Type B pancreatic cell (in vitro differentiated cells): Measurements from ENCODE around the gene NPB. TPM values are rescaled to one million over a fixed set of nuclear protein-coding genes. Genes with fewer than 3 reads are reported as not detected.

Experiments
- DNase-seq: peaks from one replicate; pipeline ENCODE4 v3.0.0; 2021; ENCODE audit warnings: mixed read lengths; ENCODE audit not compliant: unreplicated experiment; ENCODE audit errors: extremely low spot score
- H3K27ac Mint-ChIP-seq: 2 replicates; pipeline ENCODE4 v1.8.0; 2021; ENCODE audit warnings: mild to moderate bottlenecking, mixed read lengths
- H3K27me3 Mint-ChIP-seq: 2 replicates; pipeline ENCODE4 v1.8.0; 2021; ENCODE audit warnings: mixed read lengths
- H3K36me3 Mint-ChIP-seq: 2 replicates; pipeline ENCODE4 v1.8.0; 2021; ENCODE audit warnings: mixed read lengths
- H3K4me1 Mint-ChIP-seq: one replicate; pipeline ENCODE4 v1.8.0; 2021; ENCODE audit warnings: mixed read lengths; ENCODE audit not compliant: unreplicated experiment
- H3K4me3 Mint-ChIP-seq: 2 replicates; pipeline ENCODE4 v1.8.0; 2021; ENCODE audit warnings: mild to moderate bottlenecking, mixed read lengths
- H3K9me3 Mint-ChIP-seq: 2 replicates; pipeline ENCODE4 v1.8.0; 2021; ENCODE audit warnings: mixed read lengths
- total RNA-seq: library from RNA; stranded (reverse); gene quantifications from 2 replicates; pipeline ENCODE4 v1.2.1, GENCODE V29; 2021; ENCODE audit warnings: low replicate concordance
- TF ChIP-seq, protein P1 (sequence below): fragments of 200-600 bp; sonication (generic); conservative IDR thresholded peaks from 2 replicates; pipeline ENCODE4 v1.5.0; 2021; ENCODE audit warnings: antibody characterized with exemption, mild to moderate bottlenecking

NPB gene
- total RNA-seq, 1 donor from 2014 or later = 2.5 TPM

DNA sequence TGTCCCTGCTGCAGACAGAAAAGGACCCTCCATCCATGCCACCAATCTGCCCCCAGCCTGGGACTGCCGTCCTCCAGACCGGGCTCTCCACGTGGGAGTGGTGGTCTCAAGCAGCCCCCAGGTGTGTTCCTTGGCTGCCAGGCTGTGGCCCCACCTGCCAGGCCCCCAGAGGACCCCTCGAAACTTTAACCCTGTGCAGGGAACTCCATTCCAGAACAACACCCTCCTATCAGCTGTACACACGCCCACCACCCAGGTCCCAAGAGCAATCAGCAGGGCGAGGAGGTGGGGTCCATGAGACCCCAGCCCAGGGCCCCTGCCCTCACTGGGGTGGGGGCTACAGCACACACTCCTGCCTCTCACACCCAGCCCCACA lies 33.7 kb downstream of the NPB start:
- peak overlapping the region; percentile 43 for H3K27ac Mint-ChIP-seq
- peak overlapping the region; percentile 90 for H3K4me3 Mint-ChIP-seq
- TF ChIP-seq, protein P1, sequence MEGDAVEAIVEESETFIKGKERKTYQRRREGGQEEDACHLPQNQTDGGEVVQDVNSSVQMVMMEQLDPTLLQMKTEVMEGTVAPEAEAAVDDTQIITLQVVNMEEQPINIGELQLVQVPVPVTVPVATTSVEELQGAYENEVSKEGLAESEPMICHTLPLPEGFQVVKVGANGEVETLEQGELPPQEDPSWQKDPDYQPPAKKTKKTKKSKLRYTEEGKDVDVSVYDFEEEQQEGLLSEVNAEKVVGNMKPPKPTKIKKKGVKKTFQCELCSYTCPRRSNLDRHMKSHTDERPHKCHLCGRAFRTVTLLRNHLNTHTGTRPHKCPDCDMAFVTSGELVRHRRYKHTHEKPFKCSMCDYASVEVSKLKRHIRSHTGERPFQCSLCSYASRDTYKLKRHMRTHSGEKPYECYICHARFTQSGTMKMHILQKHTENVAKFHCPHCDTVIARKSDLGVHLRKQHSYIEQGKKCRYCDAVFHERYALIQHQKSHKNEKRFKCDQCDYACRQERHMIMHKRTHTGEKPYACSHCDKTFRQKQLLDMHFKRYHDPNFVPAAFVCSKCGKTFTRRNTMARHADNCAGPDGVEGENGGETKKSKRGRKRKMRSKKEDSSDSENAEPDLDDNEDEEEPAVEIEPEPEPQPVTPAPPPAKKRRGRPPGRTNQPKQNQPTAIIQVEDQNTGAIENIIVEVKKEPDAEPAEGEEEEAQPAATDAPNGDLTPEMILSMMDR = no peak
- H3K27me3 Mint-ChIP-seq = peaks cover 4% of the 10 kb centered on the region
- H3K4me1 Mint-ChIP-seq = peaks cover 3% of the 10 kb centered on the region
- H3K36me3 Mint-ChIP-seq = no peaks in the 10 kb centered on the region
- DNase-seq = no peak
- no peaks in the 10 kb centered on the region for H3K9me3 Mint-ChIP-seq

DNA sequence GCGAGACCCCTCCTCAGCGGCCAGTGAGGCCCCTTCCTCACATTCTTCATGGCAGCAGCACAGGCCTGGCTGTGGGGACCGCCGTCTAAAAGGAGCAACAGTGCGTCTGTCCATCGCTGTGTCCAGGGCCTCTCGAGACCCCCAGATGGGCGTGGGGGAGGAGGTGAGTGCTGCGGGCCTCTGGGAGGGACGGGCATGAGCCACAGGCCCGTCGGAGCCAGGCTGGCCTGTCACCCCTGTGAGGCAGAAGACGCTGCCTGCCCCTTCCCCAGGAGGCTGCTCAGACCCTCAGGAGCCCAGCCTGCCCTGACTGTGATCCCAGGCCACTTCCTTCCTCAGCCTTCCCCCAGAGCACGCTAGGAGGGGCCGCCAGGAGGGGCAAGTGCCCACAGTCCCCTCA lies 37.2 kb downstream of the NPB start:
- no peak overlapping the region for H3K27ac Mint-ChIP-seq
- no peaks in the 10 kb centered on the region for H3K9me3 Mint-ChIP-seq
- no peak overlapping the region for H3K4me3 Mint-ChIP-seq
- TF ChIP-seq, protein P1 = no peak
- no peaks in the 10 kb centered on the region for H3K36me3 Mint-ChIP-seq
- no peak for DNase-seq
- no peaks in the 10 kb centered on the region for H3K4me1 Mint-ChIP-seq
- H3K27me3 Mint-ChIP-seq = peaks cover 4% of the 10 kb centered on the region

DNA sequence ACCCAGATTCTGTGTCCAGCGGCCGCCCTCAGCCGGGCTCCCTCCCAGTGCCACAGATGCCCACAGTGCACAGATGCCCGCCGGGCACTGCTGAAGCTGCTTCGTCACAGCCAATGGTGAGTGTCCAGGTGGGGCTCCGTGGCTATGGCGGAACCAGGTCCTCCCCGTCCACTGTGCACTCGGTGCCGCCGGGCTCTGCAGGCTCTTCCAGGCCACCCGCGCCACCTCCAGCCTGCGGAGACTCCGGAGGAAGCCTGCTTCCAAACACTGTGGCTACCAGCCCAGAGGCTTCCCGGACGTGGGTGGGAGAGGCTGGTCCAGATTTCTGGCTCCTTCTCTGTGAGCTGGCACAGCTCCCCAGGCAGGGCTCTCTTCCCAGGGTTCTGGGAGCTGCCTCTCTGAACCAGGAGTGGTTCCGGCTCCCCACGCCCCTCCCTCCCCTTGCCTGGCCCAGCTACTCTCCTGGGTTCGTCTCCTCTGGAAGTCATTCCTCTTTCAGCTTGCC lies 37.9 kb downstream of the NPB start:
- Mint-ChIP-seq H3K9me3 (no peaks in the 10 kb centered on the region), H3K27me3 (peaks cover 4% of the 10 kb centered on the region), H3K27ac (no peak overlapping the region), H3K4me1 (no peaks in the 10 kb centered on the region), H3K4me3 (no peak overlapping the region), H3K36me3 (no peaks in the 10 kb centered on the region)
- no peak for DNase-seq
- TF ChIP-seq, protein P1 = no peak

DNA sequence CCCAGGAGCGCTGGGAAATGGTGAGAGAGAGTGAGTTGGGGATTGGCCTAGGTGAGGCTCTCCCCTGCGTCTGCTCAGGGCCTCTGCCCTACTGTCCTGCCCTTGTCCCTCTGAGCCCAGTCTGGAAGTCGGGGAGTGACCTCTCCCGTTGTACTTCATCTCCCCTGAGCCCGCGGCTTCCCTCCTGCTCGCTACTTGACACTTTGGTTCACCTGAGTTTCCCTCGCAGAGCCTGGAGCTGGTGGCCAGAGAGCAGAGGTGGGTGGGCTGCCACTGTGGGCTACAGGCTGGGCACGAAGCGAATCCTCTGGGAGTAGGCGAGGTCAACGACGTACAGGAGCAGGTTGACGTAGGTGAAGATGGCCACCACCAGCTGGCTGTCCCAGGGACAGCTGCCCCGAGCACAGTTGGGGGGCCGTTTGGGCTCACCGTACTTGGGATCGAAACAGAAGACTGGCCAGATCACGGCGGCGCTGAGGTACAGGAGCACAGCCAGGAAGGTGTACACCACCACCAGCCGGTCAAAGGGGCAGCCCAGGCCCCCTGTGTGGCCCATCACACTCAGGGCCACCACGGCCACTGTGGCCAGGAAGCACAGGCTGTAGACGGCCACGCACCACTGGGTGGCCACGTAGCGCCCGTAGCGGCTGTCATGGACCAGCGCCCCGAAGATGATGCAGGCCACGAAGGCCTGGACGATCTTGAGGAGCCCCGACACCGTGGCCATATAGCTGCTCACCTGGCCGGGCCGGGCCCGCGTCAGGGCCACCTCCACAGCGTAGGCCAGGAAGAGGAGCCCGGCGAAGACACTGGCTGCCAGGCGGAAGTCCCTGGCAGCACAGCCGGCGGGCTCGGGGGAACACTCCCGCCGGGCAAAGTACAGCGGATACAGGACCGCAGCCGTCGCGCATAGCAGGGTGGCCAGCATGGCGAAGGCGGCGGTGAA lies 38.8 kb downstream of the NPB start:
- DNase-seq = no peak
- Mint-ChIP-seq H3K9me3 (no peaks in the 10 kb centered on the region), H3K27me3 (peaks cover 4% of the 10 kb centered on the region), H3K27ac (no peak overlapping the region), H3K4me1 (no peaks in the 10 kb centered on the region), H3K36me3 (no peaks in the 10 kb centered on the region), H3K4me3 (no peak overlapping the region)
- TF ChIP-seq, protein P1 = no peak

DNA sequence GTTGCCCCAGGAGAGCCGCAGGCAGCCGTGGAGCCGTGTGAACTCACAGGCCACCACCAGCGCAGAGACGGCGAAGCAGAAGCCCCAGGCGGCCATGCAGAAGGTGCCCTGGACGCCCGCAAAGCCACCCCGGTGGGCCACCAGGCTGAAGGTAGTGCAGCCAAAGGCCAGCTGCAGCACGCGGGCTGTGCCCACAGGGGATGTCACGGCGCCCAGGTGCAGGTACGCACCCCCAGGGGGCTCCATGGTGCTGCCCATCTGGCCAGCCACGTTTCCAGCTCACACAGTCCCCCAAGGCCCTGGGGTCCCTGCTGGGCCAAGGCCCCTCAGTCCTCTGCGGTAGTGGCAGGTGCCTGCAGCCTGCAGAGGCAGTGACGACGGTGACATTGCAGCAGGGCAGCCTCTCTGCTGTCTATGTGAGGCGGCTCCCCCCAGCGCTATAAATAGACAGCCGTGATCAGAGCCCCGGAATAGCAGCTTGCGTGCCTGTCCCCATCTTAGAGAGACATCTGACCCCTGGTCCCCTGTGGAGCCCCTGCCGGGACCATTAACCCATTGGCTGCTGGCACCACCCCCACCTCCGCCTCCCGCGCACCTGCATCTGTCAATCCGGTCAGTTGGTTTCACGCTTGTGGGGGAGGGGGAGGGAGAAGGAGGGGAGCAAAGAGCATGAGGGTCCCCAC lies 39.6 kb downstream of the NPB start:
- H3K9me3 Mint-ChIP-seq = no peaks in the 10 kb centered on the region
- H3K4me1 Mint-ChIP-seq = no peaks in the 10 kb centered on the region
- no peak overlapping the region for H3K27ac Mint-ChIP-seq
- H3K27me3 Mint-ChIP-seq = peaks cover 4% of the 10 kb centered on the region
- H3K4me3 Mint-ChIP-seq = no peak overlapping the region
- no peaks in the 10 kb centered on the region for H3K36me3 Mint-ChIP-seq
- DNase-seq = no peak
- TF ChIP-seq, protein P1 = no peak
